ENCODE results near the gene SLC30A7.

- TF ChIP-seq CTCF (conservative IDR thresholded peaks at IDR 0.05; ENCODE audit: low read depth, low read length) (no peak), EZH2 (IDR thresholded peaks at IDR 0.05; ENCODE audit: borderline replicate concordance, low read depth, low read length, poor library complexity, severe bottlenecking) (no peak)
Observed at GRCh38 chr1:101030881-101031280, 135.0 kb downstream of the SLC30A7 start.
